ENCODE data around the gene BCAS1.

The BCAS1 gene

DNA sequence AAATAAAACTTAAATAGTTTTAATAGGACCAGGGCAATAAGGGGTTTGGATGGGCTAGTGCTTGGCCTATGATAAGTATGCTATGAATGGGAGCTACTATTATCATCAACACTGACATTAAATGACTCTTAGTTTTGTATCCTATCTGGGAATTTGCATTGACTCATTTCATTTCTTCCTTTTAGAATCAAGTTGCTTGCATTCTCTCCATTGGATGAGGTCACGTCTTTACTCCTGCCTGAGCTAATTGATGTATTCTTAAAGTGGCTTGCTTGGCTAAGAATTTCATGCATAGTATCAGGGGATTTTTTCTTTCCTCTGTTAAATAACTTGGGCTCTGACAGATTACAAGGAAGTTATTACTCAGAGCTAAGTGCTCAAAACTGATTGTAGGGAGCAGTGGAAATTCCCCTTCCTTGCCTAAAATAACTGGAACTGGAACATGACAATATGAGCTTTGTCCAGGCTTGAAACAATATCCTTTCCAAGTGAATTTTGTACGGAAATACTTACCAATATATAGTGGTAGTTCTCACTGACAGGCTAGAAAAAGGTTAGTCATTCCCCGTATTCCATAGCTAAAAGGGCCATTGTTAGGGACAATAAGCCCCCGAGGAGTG is 169.9 kb downstream of the BCAS1 start:
- DNase-seq = no peak

GRCh38 chr20:53899351-53900167 is 170.8 kb downstream of the BCAS1 start:
- peak; percentile 20 for DNase-seq

DNA sequence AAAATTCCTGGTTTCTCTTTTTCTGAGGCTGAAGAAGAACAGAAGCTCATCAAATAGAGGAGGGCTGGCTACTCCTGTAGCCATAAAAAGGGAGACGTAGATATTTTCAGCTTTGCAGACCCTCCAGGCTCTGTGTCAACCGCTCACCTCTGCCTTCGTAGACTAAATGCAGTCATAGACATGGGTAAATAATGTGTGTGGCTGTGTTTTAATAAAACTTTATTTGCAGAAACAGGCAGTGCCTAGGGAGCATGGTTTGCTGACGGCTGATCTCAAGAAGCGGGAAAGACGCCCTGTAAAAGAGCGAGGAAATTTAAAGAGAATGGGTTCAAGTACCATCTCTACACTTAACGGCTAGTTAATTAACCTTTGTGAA is 171.8 kb downstream of the BCAS1 start:
- no peak for DNase-seq

GRCh38 chr20:53897884-53898555 is 172.4 kb downstream of the BCAS1 start:
- no peak for DNase-seq

GRCh38 chr20:53896647-53897046 is 173.7 kb downstream of the BCAS1 start:
- no peak for DNase-seq

DNA sequence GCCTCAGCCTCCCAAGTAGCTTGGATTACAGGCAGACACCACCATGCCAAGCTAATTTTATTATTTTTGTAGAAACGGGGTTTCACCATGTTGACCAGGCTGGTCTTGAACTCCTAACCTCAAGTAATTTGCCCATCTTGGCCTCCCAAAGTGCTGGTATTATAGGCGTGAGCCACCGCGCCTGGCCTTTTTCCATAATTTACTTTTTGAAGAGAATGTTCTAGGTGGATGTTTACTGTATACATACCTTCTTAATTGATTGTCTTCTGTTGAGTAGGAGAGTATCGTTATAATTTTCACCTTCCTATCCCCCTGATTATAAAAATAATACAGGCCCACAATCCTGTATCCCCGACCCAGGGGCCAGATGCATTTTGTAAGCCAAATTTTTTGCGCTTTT is 174.4 kb downstream of the BCAS1 start:
- no peak for DNase-seq

- DNase-seq = no peak
These were observed 175.0 kb downstream of the BCAS1 start for GRCh38 chr20:53895385-53895755.

DNA sequence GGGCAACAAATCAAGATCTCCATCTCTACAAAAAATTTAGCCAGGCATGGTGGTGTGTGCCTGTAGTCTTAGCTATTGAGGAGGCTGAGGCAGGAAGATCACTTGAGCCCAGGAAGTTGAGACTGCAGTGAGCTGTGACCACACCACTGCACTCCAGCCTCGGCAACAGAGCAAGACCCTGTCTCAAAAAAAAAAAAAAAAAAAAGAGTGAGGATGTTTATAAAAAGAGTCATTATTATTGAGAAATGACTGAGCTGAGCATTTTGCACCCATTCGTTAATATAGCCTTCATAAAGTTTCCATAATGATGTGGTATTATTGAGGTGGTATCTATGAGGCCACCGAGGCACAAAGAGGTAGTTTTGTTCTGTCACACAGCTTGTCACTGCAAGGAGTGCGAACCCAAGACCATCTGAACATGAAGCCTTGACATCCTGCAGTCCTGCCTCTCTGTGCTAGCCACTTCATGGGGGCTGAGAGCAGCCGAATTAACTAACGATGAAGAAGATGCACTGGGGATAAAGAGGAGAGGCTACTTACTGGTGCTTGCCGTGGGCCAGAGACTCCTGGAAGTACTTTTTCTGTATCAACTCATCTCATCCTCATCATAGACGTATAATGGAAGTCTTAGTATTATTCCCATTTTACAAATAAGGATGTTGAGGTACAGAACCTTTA is 175.5 kb downstream of the BCAS1 start:
- DNase-seq = no peak
